LNCaP clone FGC (cell line): ENCODE measurements around the gene ZBTB1.

Source experiments
- DNase-seq: peaks from one replicate; pipeline ENCODE4 v3.0.0-alpha.2; 2011; ENCODE audit warnings: low read depth
- H3K4me3 ChIP-seq: 2 replicates; pipeline ENCODE4 v1.5.1; 2011; ENCODE audit warnings: mild to moderate bottlenecking, low read depth, low read length, control low read depth
- CTCF ChIP-seq: IDR thresholded peaks from 2 replicates; pipeline ENCODE4 v1.5.1; 2012; ENCODE audit warnings: mild to moderate bottlenecking; ENCODE audit not compliant: control insufficient read depth, insufficient read depth; ENCODE audit errors: extremely low read depth

ZBTB1 gene

GRCh38 chr14:64520699-64521098 is 16.1 kb downstream of the ZBTB1 start:
- no peak for TF ChIP-seq CTCF
- no peak for DNase-seq
- H3K4me3 ChIP-seq: no peak overlapping the region

- no peak for TF ChIP-seq CTCF
- DNase-seq: no peak
- no peak overlapping the region for H3K4me3 ChIP-seq
These were observed 18.2 kb downstream of the ZBTB1 start for GRCh38 chr14:64522591-64523355.

- no peak for DNase-seq
- TF ChIP-seq CTCF: no peak
- no peak overlapping the region for H3K4me3 ChIP-seq
These were observed 20.8 kb downstream of the ZBTB1 start for GRCh38 chr14:64525354-64525753.

GRCh38 chr14:64531567-64531966 is 27.0 kb downstream of the ZBTB1 start:
- no peak for TF ChIP-seq CTCF
- no peak overlapping the region for H3K4me3 ChIP-seq
- DNase-seq: no peak

GRCh38 chr14:64536488-64537245 is 32.1 kb downstream of the ZBTB1 start:
- DNase-seq: no peak
- no peak for TF ChIP-seq CTCF
- no peak overlapping the region for H3K4me3 ChIP-seq

GRCh38 chr14:64540208-64541202 is 35.9 kb downstream of the ZBTB1 start, which contains the start of gene HSPA2:
Gene HSPA2, plus strand, starts transcription at chr14:64540741. Its CDS starts 109 bp downstream, at chr14:64540850.
- TF ChIP-seq CTCF: peak; percentile 65
- peak within 1 kb of the TSS; percentile 44 for H3K4me3 ChIP-seq
- DNase-seq: peak; percentile 76
